Skin epidermis (tissue), 12 donors: ENCODE data around the gene ISCA2.

Experiments used
- H3K27ac ChIP-seq, 21 experiments: fragments of 200-600 bp; sonication (generic) in 11 of 21; one replicate each; pipeline ENCODE4 v1.5.0; 2020; ENCODE audit warnings: mild to moderate bottlenecking in 3 of 21, inconsistent platforms in 2 of 21, moderate library complexity in 2 of 21
- H3K4me3 ChIP-seq, 7 experiments: fragments of 200-600 bp; sonication (generic) in 2 of 7; one replicate each; pipeline ENCODE4 v1.5.0; 2020; ENCODE audit warnings: inconsistent platforms in 2 of 7, mild to moderate bottlenecking in 2 of 7, moderate library complexity in 1 of 7

The ISCA2 gene

GRCh38 chr14:74478996-74479635 is 14.4 kb upstream of the ISCA2 start:
- Histone ChIP-seq H3K4me3 (no peak overlapping the region), H3K27ac (no peak overlapping the region)

GRCh38 chr14:74480046-74480445 is 13.5 kb upstream of the ISCA2 start:
- Histone ChIP-seq H3K4me3 (no peak overlapping the region), H3K27ac (no peak overlapping the region)

- Histone ChIP-seq H3K27ac (no peak overlapping the region), H3K4me3 (no peak overlapping the region)
Measured at GRCh38 chr14:74482571-74482970, 11.0 kb upstream of the ISCA2 start.

DNA sequence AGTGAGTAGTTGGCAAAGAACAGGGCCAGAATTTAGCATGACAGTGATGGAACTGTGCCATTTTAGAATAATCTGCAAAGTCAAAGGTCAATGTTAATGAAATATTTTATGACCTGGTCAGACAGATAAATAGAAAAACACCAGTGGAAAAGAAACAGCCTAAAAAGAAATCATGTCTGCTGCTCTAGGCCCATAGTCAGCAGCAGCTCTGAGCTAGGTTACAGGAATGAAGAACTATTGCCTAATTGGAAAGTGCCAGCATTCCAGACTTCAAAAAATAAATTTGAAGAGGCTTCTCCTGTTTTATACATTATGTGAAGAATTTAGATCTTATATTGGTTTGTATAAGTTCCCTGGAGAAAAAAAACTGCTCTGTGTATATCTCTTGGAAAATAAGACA is 10.2 kb upstream of the ISCA2 start:
- H3K27ac ChIP-seq: no peak overlapping the region
- no peak overlapping the region for H3K4me3 ChIP-seq

GRCh38 chr14:74486164-74486563 is 7.4 kb upstream of the ISCA2 start:
- no peak overlapping the region for H3K27ac ChIP-seq

DNA sequence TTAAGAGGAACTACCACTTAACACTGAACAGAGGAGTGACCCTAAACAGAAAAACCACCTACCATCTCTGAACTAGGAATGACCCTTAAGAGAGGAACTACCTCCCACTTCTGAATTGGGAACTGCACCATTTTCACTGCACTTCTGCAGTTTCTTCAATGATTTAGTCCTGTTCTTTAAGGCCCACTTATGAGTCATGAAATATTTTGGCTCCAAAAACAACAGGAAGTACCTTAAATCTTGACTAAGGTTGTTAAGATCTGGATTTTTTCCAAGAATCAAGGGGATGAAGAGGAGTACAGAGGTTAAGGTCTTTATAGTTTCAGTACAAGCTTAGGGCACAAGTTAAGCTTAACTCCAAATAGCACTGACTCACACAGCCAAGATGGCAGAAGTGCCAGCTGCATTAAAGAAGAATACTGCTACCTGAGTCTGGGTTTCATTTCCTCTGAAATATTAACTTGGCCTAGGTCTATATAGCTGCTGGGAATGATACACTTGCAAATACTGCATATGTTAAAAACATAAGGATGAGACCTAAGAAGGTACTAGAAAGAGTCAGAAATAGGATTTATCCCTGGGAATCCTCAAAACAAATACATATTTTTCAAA is 4.7 kb upstream of the ISCA2 start:
- no peak overlapping the region for H3K27ac ChIP-seq
- H3K4me3 ChIP-seq: no peak overlapping the region

More at GRCh38 chr14:74486164-74486563, 7.4 kb upstream of the ISCA2 start:
- H3K4me3 ChIP-seq: no peak overlapping the region

DNA sequence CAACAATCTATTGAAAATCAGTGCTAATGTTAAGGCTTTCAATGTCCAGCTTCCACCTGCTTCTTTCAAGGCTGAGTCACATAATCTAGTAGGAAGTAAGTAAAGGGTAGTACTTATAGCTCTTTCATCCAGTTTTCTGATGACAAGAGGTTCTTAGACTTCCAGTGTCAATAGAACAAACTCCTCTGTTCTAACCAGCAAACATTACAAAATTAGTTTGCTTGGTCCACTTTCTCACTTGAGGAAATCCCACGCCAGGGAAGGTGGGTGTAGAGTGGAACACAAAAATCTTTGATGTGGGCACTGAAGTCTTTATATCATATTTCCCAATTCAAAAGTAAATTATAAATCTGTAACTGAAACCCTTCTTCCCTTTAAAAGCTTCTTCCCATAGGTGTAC is 3.1 kb upstream of the ISCA2 start:
- Histone ChIP-seq H3K4me3 (no peak overlapping the region), H3K27ac (no peak overlapping the region)

- H3K27ac ChIP-seq: peak overlapping the region in 19 of 21 experiments; percentile 72 to 95 (median 92)
- peak overlapping the region; percentile 59 to 97 (median 84) for H3K4me3 ChIP-seq
Measured at GRCh38 chr14:74491956-74492775, 1.4 kb upstream of the ISCA2 start.

- Histone ChIP-seq H3K27ac (peak within 1 kb of the TSS; percentile 82 to 95 (median 92)), H3K4me3 (peak within 1 kb of the TSS; percentile 59 to 97 (median 92))
Measured at GRCh38 chr14:74492776-74493342, 706 bp upstream of the ISCA2 start, which contains the start of gene NPC2. TSS of gene NPC2 (minus strand) at chr14:74493305. CDS start at chr14:74493274, 31 bp downstream.

DNA sequence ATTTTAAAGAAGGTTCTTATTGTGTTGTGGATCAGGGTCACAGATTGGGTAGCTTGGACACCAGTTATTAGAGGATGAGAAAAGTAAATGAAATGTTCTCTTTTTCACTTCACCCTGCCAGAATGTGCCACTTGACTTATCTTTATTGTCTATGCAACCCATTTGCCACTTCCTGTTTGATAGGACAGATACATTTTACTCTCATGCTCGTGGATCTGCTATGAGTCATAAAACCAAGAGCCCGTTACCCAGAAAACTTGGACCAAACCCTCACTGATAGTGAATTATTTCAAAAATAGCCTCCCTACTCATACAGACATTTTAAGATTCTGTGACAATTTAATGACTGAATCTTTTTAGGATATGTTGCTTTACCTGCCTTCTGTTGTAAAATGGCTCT is 1.8 kb downstream of the ISCA2 start:
- peak overlapping the region in 2 of 21 experiments; percentile 1 to 37 for H3K27ac ChIP-seq
- H3K4me3 ChIP-seq: no peak overlapping the region

- Histone ChIP-seq H3K27ac (peak overlapping the region in 1 of 21 experiments; percentile 24), H3K4me3 (no peak overlapping the region)
Measured at GRCh38 chr14:74500417-74501134, 7.0 kb downstream of the ISCA2 start.

- H3K4me3 ChIP-seq: no peak overlapping the region
- H3K27ac ChIP-seq: peak overlapping the region in 1 of 21 experiments; percentile 24
Measured at GRCh38 chr14:74501135-74501614, 7.6 kb downstream of the ISCA2 start.

- Histone ChIP-seq H3K4me3 (no peak overlapping the region), H3K27ac (no peak overlapping the region)
Measured at GRCh38 chr14:74501691-74502090, 8.1 kb downstream of the ISCA2 start.

DNA sequence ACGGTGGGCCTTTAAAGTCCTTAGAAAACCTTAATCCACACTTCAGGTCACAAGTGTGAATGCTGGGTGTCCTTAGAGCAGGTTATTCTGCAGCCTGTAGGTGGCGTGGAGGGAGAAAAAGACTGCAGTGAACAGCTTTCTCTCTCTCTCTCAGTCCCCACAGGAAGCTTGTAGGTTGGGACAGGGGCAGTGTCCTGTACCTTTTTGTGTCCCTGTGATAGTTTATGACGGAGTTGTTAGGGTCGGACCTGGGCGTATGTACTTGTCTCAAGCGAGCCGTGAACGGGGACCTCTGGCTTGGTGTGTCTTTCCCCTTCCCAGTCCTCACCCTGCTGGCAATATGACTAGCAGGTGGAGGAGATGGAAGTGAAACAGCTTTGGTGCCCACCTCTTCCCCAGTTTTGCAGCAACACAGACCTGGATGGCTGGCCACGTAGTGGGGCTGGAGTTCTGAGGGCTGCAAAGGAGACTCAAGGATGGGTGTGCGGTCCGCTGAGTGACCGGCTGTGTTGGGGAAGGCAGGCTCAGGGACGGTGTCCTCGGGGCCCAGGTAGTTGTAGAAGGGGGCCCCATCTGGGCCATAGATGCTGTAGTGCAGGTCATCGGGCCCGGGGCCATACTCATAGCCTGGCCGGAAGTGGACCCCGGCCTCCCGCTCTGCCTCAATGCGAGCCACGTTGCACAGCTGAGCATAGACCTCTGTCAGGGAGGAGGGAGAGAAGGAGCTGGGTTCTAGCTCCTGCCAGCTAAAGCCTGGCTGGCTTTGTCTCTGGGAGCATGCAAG is 8.9 kb downstream of the ISCA2 start:
- Histone ChIP-seq H3K4me3 (no peak overlapping the region), H3K27ac (no peak overlapping the region)

DNA sequence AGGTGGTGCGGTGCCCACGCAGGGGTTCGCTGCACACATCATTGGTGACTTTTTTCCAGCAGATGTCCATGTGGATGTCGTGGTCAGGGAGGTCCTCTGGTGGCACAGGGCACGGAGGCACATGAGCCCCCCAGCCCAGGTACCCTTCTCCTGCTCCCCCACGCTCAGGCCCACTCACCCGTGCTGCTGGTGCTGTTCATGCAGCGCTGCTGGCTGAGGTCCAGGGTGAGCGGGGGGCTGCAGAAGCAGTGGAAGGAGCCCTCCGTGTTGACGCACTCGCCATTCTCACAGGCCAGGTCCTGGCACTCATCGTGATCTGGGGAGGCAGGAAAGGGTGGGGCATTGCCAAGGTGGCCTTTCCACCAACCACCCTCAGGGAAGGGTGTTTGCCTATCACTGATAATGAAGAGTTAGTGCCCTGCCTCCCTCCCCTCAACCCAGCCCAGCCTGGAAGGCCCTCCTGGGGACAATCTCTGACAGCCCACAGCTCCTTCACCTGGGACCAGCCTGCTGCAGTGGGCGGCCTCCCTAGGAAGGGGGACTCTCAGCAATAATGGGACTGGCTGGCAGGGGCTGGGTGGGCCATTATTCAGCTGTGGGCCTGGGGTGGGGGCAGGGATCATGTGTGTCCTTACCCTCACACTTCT is 9.8 kb downstream of the ISCA2 start:
- Histone ChIP-seq H3K4me3 (no peak overlapping the region), H3K27ac (no peak overlapping the region)

DNA sequence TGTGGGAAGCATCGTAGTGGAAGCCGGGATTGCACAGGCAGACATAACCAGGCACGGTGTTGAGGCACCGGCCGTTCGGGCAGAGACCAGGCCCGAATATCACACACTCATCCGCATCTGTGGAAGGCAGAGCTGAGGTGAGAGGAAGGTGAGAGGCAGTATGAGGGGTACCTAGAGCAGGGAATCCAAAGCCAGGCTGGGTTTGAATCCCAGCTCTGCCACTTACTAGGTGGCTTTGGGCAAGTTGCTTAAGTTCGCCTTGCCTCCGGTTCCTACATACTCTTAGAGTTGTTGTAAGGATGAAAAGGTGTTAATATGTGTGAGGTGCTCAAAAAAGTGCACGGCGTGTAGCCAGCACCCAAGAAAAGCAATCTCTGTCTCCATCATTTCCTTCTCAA is 10.4 kb downstream of the ISCA2 start:
- H3K4me3 ChIP-seq: no peak overlapping the region
- H3K27ac ChIP-seq: no peak overlapping the region

GRCh38 chr14:74504412-74504811 is 10.8 kb downstream of the ISCA2 start:
- no peak overlapping the region for H3K4me3 ChIP-seq
- H3K27ac ChIP-seq: no peak overlapping the region
